HUES6 (cell line): Measurements from ENCODE around the gene UBA1.
"Not testable (repeated sequence)": the region's sequence is repeated elsewhere in the genome, so short reads cannot be mapped to it uniquely, and the experiment has no call there.

ENCODE experiments used
- H3K27ac ChIP-seq: 2 replicates; pipeline ENCODE4 v1.7.0; 2013; ENCODE audit warnings: low read depth, mild to moderate bottlenecking, low read length, inconsistent platforms
- H3K27me3 ChIP-seq: 2 replicates; pipeline ENCODE4 v1.6.1; 2013; ENCODE audit warnings: low read length; ENCODE audit not compliant: control insufficient read depth, insufficient read depth
- H3K36me3 ChIP-seq: 2 replicates; pipeline ENCODE4 v1.6.1; 2013; ENCODE audit warnings: low read length; ENCODE audit not compliant: control insufficient read depth, insufficient read depth
- H3K4me1 ChIP-seq: 2 replicates; pipeline ENCODE4 v1.6.1; 2013; ENCODE audit warnings: low read length; ENCODE audit not compliant: control insufficient read depth, insufficient read depth
- H3K4me3 ChIP-seq: 2 replicates; pipeline ENCODE4 v1.5.1; 2013; ENCODE audit warnings: low read depth, low read length
- H3K9ac ChIP-seq: one replicate; pipeline ENCODE4 v1.6.1; 2013; ENCODE audit warnings: mild to moderate bottlenecking, low read length
- H3K9me3 ChIP-seq: 2 replicates; pipeline ENCODE4 v1.6.1; 2013; ENCODE audit warnings: low read depth, low read length; ENCODE audit not compliant: control insufficient read depth, insufficient read depth

Gene UBA1

GRCh38 chrX:47244676-47245075, 51.0 kb downstream of the UBA1 start:
- Histone ChIP-seq H3K4me1 (no peaks in the 10 kb centered on the region), H3K9me3 (no peaks in the 10 kb centered on the region), H3K9ac (no peak overlapping the region), H3K4me3 (no peak overlapping the region), H3K36me3 (peaks cover 91% of the 10 kb centered on the region), H3K27me3 (no peaks in the 10 kb centered on the region), H3K27ac (no peak overlapping the region)

- H3K36me3 ChIP-seq: peaks cover 86% of the 10 kb centered on the region
- no peaks in the 10 kb centered on the region for H3K9me3 ChIP-seq
- no peak overlapping the region for H3K27ac ChIP-seq
- no peaks in the 10 kb centered on the region for H3K27me3 ChIP-seq
- no peak overlapping the region for H3K9ac ChIP-seq
- no peak overlapping the region for H3K4me3 ChIP-seq
- H3K4me1 ChIP-seq: no peaks in the 10 kb centered on the region
Measured at GRCh38 chrX:47245156-47245555, 51.5 kb downstream of the UBA1 start.

GRCh38 chrX:47247206-47247998, 53.8 kb downstream of the UBA1 start:
- H3K9ac ChIP-seq: no peak overlapping the region
- H3K9me3 ChIP-seq: no peaks in the 10 kb centered on the region
- H3K27ac ChIP-seq: no peak overlapping the region
- peaks cover 63% of the 10 kb centered on the region for H3K36me3 ChIP-seq
- no peak overlapping the region for H3K4me3 ChIP-seq
- H3K27me3 ChIP-seq: no peaks in the 10 kb centered on the region
- no peaks in the 10 kb centered on the region for H3K4me1 ChIP-seq

GRCh38 chrX:47247999-47248320, 54.3 kb downstream of the UBA1 start:
- Histone ChIP-seq H3K4me1 (no peaks in the 10 kb centered on the region), H3K36me3 (peaks cover 59% of the 10 kb centered on the region), H3K27me3 (no peaks in the 10 kb centered on the region), H3K4me3 (no peak overlapping the region), H3K27ac (no peak overlapping the region), H3K9me3 (no peaks in the 10 kb centered on the region), H3K9ac (no peak overlapping the region)

- H3K9ac ChIP-seq: no peak overlapping the region
- H3K36me3 ChIP-seq: peaks cover 55% of the 10 kb centered on the region
- no peaks in the 10 kb centered on the region for H3K9me3 ChIP-seq
- no peak overlapping the region for H3K4me3 ChIP-seq
- no peaks in the 10 kb centered on the region for H3K27me3 ChIP-seq
- no peak overlapping the region for H3K27ac ChIP-seq
- no peaks in the 10 kb centered on the region for H3K4me1 ChIP-seq
Measured at GRCh38 chrX:47248576-47248975, 54.9 kb downstream of the UBA1 start.

- Histone ChIP-seq H3K36me3 (peaks cover 41% of the 10 kb centered on the region), H3K9ac (no peak overlapping the region), H3K4me3 (no peak overlapping the region), H3K4me1 (no peaks in the 10 kb centered on the region), H3K9me3 (no peaks in the 10 kb centered on the region), H3K27me3 (no peaks in the 10 kb centered on the region), H3K27ac (no peak overlapping the region)
Measured at GRCh38 chrX:47250017-47250347, 56.4 kb downstream of the UBA1 start.

GRCh38 chrX:47257620-47258019, 64.0 kb downstream of the UBA1 start:
- H3K4me1 ChIP-seq, H3K36me3 ChIP-seq, H3K27me3 ChIP-seq, H3K9ac ChIP-seq, H3K9me3 ChIP-seq, H3K4me3 ChIP-seq, H3K27ac ChIP-seq: not testable (repeated sequence)
